Subcutaneous abdominal adipose tissue (tissue), 5 donors: Measurements from ENCODE around the gene SIPA1.
A peak's percentile ranks its signal among the peaks of the same experiment; 100 is the strongest.

ENCODE experiments used
- H3K27ac ChIP-seq: one replicate; pipeline ENCODE4 v1.7.0; 2013; ENCODE audit warnings: low read depth, mild to moderate bottlenecking, inconsistent platforms, low read length, moderate library complexity
- H3K27me3 ChIP-seq, 5 donors: one replicate each; pipeline ENCODE4 v1.7.0; 2013; ENCODE audit warnings: low read length in 5 of 5, inconsistent platforms in 1 of 5; ENCODE audit not compliant: control insufficient read depth in 5 of 5, insufficient read depth in 4 of 5
- H3K36me3 ChIP-seq, 5 donors: one replicate each; pipeline ENCODE4 v1.7.0; 2013; ENCODE audit warnings: low read length in 5 of 5; ENCODE audit not compliant: control insufficient read depth in 5 of 5, insufficient read depth in 5 of 5
- H3K4me1 ChIP-seq, 5 donors: one replicate each; pipeline ENCODE4 v1.7.0; 2013; ENCODE audit warnings: low read length in 5 of 5, mild to moderate bottlenecking in 3 of 5, moderate library complexity in 1 of 5; ENCODE audit not compliant: control insufficient read depth in 5 of 5, insufficient read depth in 5 of 5
- H3K4me3 ChIP-seq, 5 donors: one replicate each; pipeline ENCODE4 v1.7.0; 2013; ENCODE audit warnings: low read length in 5 of 5, low read depth in 1 of 5
- H3K9ac ChIP-seq, 5 donors: one replicate each; pipeline ENCODE4 v1.7.0; 2013; ENCODE audit warnings: low read length in 5 of 5, mild to moderate bottlenecking in 4 of 5, moderate library complexity in 3 of 5
- H3K9me3 ChIP-seq, 5 donors: one replicate each; pipeline ENCODE4 v1.7.0; 2013; ENCODE audit warnings: low read length in 5 of 5; ENCODE audit not compliant: control insufficient read depth in 5 of 5
- donor health status: healthy.
- donor health status: healthy.
- donor health status: healthy.
- donor health status: healthy.
- donor health status: healthy.

SIPA1 gene

DNA sequence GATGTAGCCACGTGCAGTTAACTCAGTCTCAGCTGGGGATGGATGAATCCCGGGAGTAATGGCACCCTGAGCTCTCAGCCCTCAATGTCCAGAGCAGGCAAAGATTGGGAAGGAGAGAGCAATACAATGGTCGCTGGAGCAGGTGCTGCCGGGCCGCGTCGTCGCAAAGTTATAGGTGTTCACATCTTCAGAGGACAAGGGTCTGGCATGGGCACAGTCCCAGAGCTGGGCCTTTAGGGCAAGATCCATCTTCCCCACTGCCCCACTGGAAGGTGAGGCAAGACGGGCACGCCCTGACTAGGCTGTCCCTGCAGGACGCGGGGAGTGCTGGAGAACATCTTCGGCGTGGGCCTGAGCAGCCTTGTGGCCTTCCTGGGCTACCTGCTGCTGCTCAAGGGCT is 14.7 kb upstream of the SIPA1 start:
- H3K4me3 ChIP-seq = no peak overlapping the region
- H3K36me3 ChIP-seq = peaks cover 0 to 96% (median 91%) of the 10 kb centered on the region in 5 donors

DNA sequence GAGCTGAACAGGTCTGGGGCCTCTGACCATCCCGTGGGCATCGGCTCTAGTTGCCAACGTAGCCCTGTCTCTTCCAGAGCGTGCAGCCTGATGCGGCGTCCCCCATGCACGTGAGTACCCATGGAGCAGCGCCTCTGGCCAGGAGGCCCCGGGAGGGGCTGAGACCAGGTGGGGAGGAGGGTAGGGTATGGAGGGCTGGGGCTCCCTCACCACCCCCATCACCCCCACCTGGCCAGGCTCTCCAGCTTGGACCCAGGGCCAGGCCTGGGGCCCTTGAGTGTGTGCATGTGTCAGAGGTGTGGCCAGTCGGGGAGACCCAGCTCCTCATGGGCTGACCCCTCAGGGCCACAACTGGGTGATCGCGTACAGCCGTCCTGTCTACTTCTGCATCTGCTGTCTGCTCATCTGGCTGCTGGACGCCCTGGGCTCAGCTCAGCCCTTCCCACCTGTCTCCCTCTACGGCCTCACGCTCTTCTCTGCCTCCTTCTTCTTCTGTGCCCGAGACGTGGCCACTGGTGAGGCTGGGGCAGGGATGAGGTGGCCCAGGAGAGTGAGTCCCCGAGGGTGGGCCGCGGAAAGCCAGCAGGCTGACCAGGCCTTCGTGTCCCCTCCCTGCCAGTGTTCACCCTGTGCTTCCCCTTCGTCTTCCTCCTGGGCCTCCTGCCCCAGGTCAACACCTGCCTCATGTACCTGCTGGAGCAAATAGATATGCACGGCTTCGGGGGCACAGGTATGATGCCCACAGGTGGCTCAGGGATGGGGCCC is 13.9 kb upstream of the SIPA1 start:
- Histone ChIP-seq H3K9me3 (no peaks in the 10 kb centered on the region), H3K27ac (no peak overlapping the region), H3K4me3 (no peak overlapping the region), H3K9ac (peak overlapping the region in 1 of 5 donors; percentile 9), H3K27me3 (no peaks in the 10 kb centered on the region), H3K4me1 (peaks cover 0 to 5% (median 0%) of the 10 kb centered on the region in 5 donors), H3K36me3 (peaks cover 0 to 96% (median 91%) of the 10 kb centered on the region in 5 donors)

More for the DNA sequence above, 14.7 kb upstream of the SIPA1 start:
- peaks cover 0 to 5% (median 0%) of the 10 kb centered on the region in 5 donors for H3K4me1 ChIP-seq
- no peak overlapping the region for H3K27ac ChIP-seq
- H3K9ac ChIP-seq = no peak overlapping the region
- H3K9me3 ChIP-seq = no peaks in the 10 kb centered on the region
- H3K27me3 ChIP-seq = no peaks in the 10 kb centered on the region

DNA sequence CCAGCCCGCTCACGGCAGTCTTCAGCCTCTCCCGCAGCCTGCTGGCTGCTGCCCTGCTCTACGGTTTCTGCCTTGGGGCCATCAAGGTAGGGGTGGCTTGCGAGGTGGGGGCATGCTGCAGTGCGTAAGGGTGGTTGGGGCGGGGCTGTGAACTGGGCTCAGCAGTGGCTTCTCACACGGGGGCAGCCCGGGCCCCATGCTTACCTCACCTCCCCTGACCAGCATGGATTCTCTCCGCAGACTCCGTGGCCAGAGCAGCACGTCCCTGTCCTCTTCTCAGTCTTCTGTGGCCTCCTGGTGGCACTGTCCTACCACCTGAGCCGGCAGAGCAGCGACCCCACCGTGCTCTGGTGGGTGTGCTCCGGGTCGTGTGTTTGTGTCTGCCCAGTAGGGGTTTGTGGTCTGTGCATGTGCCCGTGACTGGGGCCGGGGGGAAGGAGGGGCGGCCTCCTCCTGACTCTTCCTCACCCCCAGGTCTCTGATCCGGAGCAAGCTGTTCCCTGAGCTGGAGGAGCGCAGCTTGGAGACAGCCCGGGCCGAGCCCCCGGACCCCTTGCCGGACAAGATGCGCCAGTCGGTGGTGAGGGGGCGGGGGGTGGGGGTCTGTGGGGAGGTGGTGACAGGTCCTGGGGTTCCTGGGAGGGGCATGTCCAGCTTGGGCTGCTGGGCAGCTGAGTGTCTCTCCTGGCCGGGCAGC is 12.8 kb upstream of the SIPA1 start:
- H3K4me1 ChIP-seq = peaks cover 0 to 5% (median 0%) of the 10 kb centered on the region in 5 donors
- no peak overlapping the region for H3K9ac ChIP-seq
- no peaks in the 10 kb centered on the region for H3K27me3 ChIP-seq
- no peak overlapping the region for H3K4me3 ChIP-seq
- no peak overlapping the region for H3K27ac ChIP-seq
- H3K9me3 ChIP-seq = no peaks in the 10 kb centered on the region
- peaks cover 0 to 96% (median 91%) of the 10 kb centered on the region in 5 donors for H3K36me3 ChIP-seq

DNA sequence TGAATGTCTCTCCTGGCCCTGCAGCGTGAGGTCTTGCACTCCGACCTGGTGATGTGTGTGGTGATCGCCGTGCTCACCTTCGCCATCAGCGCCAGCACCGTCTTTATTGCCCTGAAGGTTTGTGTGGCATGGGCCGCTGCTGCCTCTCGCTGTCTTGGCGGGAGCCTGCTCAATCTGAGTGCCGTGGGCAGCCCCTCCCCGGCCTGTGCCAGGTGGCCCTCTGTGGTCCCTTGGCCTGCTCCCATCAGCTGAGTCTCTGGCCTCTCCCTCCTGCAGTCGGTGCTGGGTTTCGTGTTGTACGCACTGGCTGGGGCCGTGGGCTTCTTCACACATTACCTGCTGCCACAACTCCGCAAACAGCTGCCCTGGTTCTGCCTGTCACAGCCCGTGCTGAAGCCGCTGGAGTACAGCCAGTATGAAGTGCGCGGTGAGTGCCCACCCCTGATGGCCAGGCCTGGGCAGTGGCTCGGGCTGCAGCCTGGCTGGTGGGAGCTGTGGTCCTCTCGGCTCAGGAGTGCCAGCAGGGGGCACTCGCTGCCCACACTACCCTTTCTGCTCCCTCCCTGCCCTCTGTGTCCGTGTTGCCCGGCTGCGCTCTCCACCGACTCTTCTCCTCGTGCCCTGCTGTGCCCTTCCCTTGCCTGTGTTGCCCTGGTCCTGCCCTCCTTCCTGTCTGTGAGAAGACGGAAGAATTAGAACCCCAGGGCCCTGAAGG is 12.1 kb upstream of the SIPA1 start:
- Histone ChIP-seq H3K4me3 (no peak overlapping the region), H3K27ac (no peak overlapping the region), H3K27me3 (no peaks in the 10 kb centered on the region), H3K9ac (no peak overlapping the region), H3K4me1 (peaks cover 0 to 5% (median 0%) of the 10 kb centered on the region in 5 donors), H3K9me3 (no peaks in the 10 kb centered on the region), H3K36me3 (peaks cover 0 to 96% (median 91%) of the 10 kb centered on the region in 5 donors)

DNA sequence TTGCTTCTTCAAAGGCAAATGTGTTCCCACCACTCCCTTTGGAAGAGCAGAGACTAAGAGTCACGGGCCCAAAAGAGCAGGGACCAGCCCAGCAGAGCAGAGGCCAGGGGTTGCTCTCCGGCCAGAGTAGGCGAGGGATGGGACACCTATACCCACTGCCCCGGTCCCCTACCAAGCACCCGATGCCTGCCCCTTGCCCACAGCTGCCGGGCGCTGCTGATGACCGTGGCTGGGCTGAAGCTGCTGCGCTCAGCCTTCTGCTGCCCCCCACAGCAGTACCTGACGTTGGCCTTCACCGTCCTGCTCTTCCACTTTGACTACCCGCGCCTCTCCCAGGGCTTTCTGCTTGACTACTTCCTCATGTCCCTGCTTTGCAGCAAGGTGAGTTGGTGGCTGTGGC is 10.7 kb upstream of the SIPA1 start:
- Histone ChIP-seq H3K36me3 (peaks cover 0 to 95% (median 89%) of the 10 kb centered on the region in 5 donors), H3K27ac (no peak overlapping the region)

DNA sequence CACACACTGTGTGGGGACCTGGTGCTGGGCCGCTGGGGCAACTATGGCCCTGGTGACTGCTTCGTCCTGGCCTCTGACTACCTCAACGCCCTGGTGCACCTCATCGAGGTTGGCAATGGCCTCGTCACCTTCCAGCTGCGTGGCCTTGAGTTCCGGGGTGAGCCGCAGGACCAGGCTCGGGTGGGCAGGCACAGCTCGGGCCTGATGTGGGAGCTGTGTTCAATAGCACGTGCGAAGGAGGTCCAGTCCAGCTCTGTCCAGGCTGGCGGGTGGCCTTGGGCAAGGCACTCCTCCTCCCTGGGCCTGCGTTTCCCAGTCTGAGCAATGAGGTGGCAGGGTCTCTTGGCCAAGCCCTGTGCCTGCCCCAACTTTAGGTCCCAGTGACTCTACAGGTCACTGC is 8.3 kb upstream of the SIPA1 start:
- Histone ChIP-seq H3K27me3 (no peaks in the 10 kb centered on the region), H3K4me3 (no peak overlapping the region), H3K27ac (no peak overlapping the region), H3K9ac (no peak overlapping the region), H3K9me3 (no peaks in the 10 kb centered on the region), H3K4me1 (peaks cover 0 to 5% (median 0%) of the 10 kb centered on the region in 5 donors), H3K36me3 (peaks cover 0 to 96% (median 84%) of the 10 kb centered on the region in 5 donors)

More for the DNA sequence above, 10.7 kb upstream of the SIPA1 start:
- Histone ChIP-seq H3K4me3 (no peak overlapping the region), H3K4me1 (peaks cover 0 to 5% (median 0%) of the 10 kb centered on the region in 5 donors), H3K27me3 (no peaks in the 10 kb centered on the region), H3K9ac (no peak overlapping the region), H3K9me3 (no peaks in the 10 kb centered on the region)

DNA sequence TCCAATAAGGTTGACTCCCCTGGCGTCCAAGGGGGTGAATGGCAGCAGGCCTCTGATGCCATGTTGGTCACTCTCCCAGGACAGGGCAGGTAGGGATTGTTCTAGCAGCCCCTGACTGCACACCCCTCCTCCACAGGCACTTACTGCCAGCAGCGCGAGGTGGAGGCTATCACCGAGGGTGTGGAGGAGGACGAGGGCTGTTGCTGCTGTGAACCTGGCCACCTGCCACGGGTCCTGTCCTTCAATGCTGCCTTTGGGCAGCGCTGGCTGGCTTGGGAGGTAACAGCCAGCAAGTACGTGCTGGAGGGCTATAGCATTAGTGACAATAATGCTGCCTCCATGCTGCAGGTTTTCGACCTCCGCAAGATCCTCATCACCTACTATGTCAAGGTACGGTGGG is 7.7 kb upstream of the SIPA1 start:
- H3K4me3 ChIP-seq = no peak overlapping the region
- no peaks in the 10 kb centered on the region for H3K9me3 ChIP-seq
- no peak overlapping the region for H3K27ac ChIP-seq
- peaks cover 0 to 96% (median 84%) of the 10 kb centered on the region in 5 donors for H3K36me3 ChIP-seq
- H3K9ac ChIP-seq = no peak overlapping the region
- H3K4me1 ChIP-seq = peaks cover 0 to 5% (median 0%) of the 10 kb centered on the region in 5 donors
- H3K27me3 ChIP-seq = no peaks in the 10 kb centered on the region

DNA sequence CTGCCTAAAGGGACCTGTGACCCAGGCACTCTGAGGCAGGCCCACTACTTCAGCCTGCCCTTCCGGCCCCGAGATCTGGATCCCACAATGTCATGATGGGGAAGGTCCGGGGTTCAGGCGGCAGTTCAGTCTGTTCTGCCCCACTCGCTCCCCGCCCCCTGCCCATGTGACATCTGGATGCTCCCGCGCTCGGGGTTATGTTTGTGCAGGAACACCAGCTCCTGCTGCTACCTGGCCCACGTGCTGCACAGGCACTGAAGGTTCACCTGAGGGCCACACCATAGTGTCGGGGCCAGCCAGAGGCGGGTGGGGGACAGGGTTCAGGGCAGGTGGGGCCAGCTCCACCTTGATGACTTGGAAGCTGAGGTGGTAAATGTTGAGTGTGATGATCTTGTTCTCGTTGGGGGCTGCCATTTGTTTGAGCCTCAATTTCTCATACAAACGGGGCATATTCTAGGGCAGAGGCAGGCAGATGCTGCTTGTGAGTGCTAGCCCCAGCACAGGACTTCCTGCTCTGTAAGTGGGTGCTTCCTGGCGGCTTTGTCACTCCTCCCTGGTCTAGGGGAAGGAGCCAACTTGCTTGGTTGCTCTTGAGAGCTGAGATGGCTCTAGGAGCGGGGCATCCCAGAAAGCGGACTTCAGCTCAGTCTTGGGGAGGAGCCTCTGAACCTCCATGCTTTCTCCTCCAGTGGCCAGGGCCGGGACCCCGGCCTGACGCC is 4.4 kb upstream of the SIPA1 start:
- H3K36me3 ChIP-seq = peaks cover 0 to 83% (median 71%) of the 10 kb centered on the region in 5 donors

DNA sequence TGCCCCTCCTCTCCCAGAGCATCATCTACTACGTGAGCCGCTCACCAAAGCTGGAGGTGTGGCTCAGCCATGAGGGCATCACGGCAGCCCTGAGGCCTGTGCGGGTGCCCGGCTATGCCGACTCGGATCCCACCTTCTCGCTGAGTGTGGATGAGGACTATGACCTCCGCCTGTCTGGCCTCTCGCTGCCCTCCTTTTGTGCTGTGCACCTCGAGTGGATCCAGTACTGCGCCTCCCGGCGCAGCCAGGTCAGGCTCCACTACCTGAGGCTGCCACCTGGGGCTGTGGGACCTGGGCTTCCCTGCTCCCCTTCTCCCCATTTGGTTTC is 3.8 kb upstream of the SIPA1 start:
- no peak overlapping the region for H3K27ac ChIP-seq
- peaks cover 0 to 78% (median 67%) of the 10 kb centered on the region in 5 donors for H3K36me3 ChIP-seq
- H3K4me3 ChIP-seq = no peak overlapping the region
- H3K27me3 ChIP-seq = no peaks in the 10 kb centered on the region
- H3K4me1 ChIP-seq = peaks cover 4 to 21% (median 18%) of the 10 kb centered on the region in 5 donors
- no peak overlapping the region for H3K9ac ChIP-seq
- H3K9me3 ChIP-seq = no peaks in the 10 kb centered on the region

More for the DNA sequence above, 4.4 kb upstream of the SIPA1 start:
- Histone ChIP-seq H3K9ac (no peak overlapping the region), H3K27me3 (no peaks in the 10 kb centered on the region), H3K9me3 (no peaks in the 10 kb centered on the region), H3K4me3 (no peak overlapping the region), H3K4me1 (peaks cover 4 to 16% (median 13%) of the 10 kb centered on the region in 5 donors), H3K27ac (no peak overlapping the region)
